NCI-H1436 treated with DMSO at 0.1 percent for 48 hours (cell line): ENCODE data around the gene RSBN1L.
A peak's percentile ranks its signal among the peaks of the same experiment; 100 is the strongest.

Source experiments
- DNase-seq: peaks from one replicate; lab custom pipeline; 2025; lab: John Stamatoyannopoulos, UW

The RSBN1L gene

GRCh38 chr7:77806425-77806824 lies 110.2 kb downstream of the RSBN1L start:
- DNase-seq = no peak

- no peak for DNase-seq
These were observed 112.3 kb downstream of the RSBN1L start for GRCh38 chr7:77808517-77808916.

GRCh38 chr7:77811516-77812289 lies 115.4 kb downstream of the RSBN1L start:
- DNase-seq = no peak

GRCh38 chr7:77812290-77812685 lies 116.0 kb downstream of the RSBN1L start:
- DNase-seq = no peak

- no peak for DNase-seq
These were observed 116.9 kb downstream of the RSBN1L start for GRCh38 chr7:77813180-77813579.

DNA sequence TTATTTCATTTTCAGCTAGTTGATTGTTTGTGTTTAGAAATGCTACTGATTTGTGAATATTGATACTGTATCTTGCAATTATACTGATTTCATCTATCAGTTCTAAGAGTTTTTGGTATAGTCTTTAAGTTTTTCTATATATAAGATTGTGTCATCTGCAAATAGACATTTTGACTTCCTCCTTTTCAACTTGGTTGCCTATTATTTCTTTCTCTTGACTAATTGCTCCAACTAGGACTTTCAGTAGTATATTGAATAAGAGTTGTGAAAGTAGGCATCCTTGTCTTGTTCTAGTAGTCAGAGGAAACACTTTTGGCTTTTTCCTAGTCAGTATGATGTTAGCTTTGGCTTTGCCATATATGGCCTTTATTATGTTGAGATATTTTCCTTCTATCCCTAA lies 122.8 kb downstream of the RSBN1L start:
- no peak for DNase-seq

- DNase-seq = no peak
These were observed 124.7 kb downstream of the RSBN1L start for GRCh38 chr7:77820967-77821366.

DNA sequence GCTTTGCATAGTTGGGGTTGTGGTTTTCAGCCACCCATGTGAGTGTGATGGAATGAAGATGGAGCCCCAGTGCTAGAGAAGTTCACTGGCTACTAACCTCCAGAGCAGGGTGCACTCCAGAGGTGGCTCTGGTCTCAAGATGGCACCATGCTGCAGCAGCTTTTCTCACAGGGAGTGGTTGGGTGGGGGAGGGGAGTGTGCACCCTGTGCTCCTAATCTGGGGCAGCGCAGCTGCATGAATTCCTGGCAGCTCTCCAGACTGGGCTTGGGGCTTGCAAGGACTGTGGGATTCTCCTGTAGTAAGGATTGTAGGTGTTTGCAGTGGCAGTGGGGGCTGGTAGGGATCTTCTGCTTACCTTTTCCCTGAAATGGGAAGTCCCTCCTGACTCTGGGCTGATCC lies 126.0 kb downstream of the RSBN1L start:
- DNase-seq = no peak

DNA sequence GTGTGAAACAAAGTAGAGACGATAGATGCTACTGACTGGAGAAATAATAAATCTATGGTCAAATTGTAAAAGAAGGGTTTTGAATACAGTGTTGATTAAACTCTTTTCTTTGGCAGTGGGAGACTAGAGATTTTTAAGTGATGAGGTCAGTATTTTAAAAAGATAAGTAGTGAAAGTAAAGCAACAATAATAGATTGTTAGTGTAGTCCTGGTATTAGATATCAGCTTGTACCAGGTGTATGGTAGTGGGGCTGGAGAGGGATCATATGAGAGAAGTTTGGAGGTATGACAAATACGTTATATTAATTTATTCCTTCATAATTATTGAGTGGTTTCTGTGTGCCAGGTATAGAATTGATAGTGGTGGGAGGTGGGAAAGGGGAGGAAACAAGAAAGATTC lies 127.5 kb downstream of the RSBN1L start:
- no peak for DNase-seq

- DNase-seq = no peak
These were observed 128.4 kb downstream of the RSBN1L start for GRCh38 chr7:77824636-77825035.

DNA sequence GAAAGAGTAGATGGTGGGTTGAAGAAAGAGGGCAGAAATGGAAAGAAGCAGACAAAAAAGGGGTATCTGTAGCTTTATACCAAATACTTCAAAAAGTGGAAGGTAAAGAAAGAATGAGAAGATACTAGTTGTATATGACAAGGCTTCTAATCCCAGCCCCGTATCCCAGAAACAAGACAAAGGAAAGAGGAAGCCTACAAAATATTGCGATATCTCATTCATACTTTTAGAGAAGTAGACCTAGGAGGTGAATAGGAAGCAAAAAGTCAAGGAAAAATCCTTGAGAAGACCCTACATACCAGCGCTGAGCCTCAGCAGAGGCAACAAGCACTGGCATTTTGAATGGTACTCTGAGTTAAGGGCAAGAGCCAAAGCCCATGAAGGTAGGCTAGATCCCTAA lies 128.9 kb downstream of the RSBN1L start:
- DNase-seq = no peak

GRCh38 chr7:77826300-77826699 lies 130.0 kb downstream of the RSBN1L start:
- no peak for DNase-seq

DNA sequence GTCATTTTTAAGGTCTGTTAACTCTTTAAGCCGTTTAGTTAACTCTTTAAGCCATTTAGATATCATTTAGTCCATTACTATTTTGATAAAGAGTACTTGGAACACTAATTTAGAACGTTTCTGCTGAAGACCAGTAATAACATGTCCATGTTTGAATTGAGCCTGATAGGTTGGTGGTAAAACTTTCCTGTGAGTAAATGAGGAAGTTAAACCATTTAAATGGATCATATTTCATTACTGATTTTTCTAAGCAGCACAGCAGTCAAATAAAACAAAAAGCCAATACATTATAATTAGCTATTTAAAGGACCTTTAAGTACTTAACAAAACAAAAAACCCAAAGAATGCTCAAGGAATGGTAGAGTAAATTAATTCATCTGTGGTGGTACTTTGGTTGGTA lies 131.7 kb downstream of the RSBN1L start:
- peak; percentile 40 for DNase-seq

DNA sequence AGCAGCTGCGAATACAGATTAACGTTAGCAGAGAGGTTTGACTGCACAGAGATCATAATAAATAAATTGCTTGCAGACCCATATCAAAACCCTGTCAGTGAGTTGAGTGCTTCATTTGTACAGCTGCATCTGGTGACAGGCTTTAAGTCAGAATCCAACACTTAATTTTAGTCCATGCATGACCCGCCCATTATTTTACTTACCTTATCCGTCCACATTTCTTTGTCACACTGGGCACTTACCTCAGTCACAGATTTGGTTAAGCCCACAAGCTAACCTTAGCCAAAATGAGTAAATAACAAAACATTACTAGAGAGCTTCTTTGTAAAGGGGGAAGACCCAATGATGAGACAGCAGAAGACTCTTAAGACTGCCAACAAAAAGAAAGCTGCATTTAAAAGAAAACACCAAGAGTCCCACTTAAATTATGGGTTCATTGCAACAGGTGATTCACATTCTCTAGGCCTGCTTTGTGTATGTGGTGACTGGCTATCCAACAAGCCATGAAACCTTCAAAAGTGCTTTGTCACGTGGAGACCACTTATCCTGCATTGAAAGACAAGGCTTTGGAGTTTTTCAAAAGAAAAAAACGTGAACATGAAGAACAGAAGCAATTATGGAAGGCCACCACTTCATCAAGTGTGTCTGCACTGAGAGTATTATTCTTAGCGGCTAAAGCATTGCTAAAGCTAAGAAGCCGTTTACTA lies 134.5 kb downstream of the RSBN1L start:
- no peak for DNase-seq

DNA sequence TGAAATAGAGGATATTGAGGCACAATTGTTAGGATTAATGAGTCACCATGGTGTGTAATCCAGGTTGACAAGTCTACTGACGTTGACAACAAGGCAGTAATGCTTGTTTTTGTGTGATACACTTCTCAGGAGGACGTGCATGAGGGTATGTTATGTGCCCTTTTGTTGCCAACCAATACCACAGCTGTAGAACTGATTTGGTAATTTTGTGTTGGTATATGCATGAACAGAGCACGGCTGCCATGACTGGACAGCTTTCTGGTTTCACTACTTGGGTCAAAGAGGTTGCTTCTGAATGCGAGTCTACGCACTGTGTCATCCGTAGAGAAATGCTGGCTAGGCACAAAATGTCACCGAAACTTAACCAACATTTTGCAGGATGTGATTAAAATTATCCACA lies 135.2 kb downstream of the RSBN1L start:
- DNase-seq = no peak

GRCh38 chr7:77831953-77832352 lies 135.7 kb downstream of the RSBN1L start:
- DNase-seq = no peak
